ENCODE results near the gene GPC5. TPM values are rescaled to one million over a fixed set of nuclear protein-coding genes. Genes with fewer than 3 reads are reported as not detected.

Gene GPC5
- total RNA-seq, 8 experiments from 2014 or later = 0.10 to 4.1 (median 2.3) TPM; not detected in 2

DNA sequence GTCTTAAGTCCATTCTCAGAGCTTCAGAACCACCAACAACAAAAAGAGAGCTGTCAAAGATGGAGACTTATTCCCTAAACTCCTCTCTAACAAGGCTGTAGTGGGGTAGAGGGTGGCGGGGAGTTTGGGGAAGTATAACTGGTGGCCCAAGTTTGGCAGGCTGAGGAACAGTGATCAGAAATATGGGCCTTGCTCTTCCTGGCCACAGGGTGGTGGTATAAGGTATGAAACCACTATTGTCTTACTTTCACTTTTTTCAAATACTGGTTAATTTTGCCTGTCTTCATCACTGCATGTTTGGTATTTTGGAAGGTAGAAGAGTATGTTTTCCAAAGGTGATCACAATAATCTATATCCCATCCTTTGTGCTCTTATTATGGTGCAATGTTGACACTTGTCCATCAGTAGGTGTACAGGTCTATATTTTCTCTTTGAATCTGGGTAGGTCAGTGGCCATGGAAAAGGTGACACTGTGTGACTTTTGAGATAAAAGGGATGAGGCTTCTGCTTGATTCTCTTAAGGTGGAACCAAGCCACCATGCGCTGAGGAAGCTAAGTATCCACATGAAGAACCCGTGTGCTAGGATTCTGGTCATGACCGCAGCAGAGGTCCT is 23.2 kb upstream of the GPC5 start:
- H3K4me3 ChIP-seq = no peak overlapping the region
- in situ Hi-C loops (cut with MboI; ENCODE audit: low pct_unique_long_range_greater_than_20kb in 2 of 9, low sequenced_read_pairs in 9 of 9, unreplicated experiment in 9 of 9) = loop anchor here in 1 of 9 experiments (25.0 kb wide), 1 partner anchor 337 kb away; no protein-coding TSS in a partner anchor
- H3K4me1 ChIP-seq (replicated peaks in 1 of 2) = no peaks in the 10 kb centered on the region
- H3K27ac ChIP-seq = no peak overlapping the region
- 67 to 100% (median 85%) methylated on average over 1 to 4 of the region's 4 CpGs; no CpG with 5 or more reads in 2 of the 10 experiments for WGBS, 10 experiments
- peak in 3 of 8 experiments; percentile 42 to 60 (median 46) for ATAC-seq (replicated peaks in 6 of 8)

GRCh38 chr13:91381371-91381770 is 17.1 kb upstream of the GPC5 start:
- no peak overlapping the region for H3K4me3 ChIP-seq
- H3K27ac ChIP-seq = no peak overlapping the region
- no peaks in the 10 kb centered on the region for H3K4me1 ChIP-seq (replicated peaks in 1 of 2)
- in situ Hi-C loops (cut with MboI; ENCODE audit: low pct_unique_long_range_greater_than_20kb in 2 of 9, low sequenced_read_pairs in 9 of 9, unreplicated experiment in 9 of 9) = loop anchor here in 1 of 9 experiments (25.0 kb wide), 1 partner anchor 331 kb away; no protein-coding TSS in a partner anchor
- ATAC-seq (replicated peaks in 6 of 8) = no peak

DNA sequence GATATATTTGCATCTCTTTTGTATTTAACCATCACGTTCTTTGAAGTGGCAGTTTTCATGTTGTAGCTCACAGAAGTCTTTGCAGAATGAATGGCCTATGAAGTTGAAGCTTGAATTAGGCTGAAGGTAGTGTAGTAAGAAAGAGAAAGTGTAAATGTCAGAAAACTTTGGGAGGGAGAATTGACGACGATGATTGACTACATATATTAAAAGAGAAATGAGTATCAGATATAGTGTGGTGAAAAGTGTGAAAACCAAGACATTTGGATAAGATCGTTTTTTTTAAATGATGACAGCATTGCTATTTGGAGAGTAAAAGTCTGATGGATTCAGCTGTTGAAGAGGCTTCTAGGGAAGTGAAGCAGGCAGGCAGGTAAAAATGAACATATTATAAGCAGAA is 14.6 kb upstream of the GPC5 start:
- Histone ChIP-seq H3K4me3 (no peak overlapping the region), H3K4me1 (replicated peaks in 1 of 2) (no peaks in the 10 kb centered on the region), H3K27ac (no peak overlapping the region)
- 13 to 93% (median 72%) methylated on average over 2 to 4 of the region's 4 CpGs for WGBS, 10 experiments
- ATAC-seq (replicated peaks in 6 of 8) = no peak
- in situ Hi-C loops (cut with MboI; ENCODE audit: low pct_unique_long_range_greater_than_20kb in 2 of 9, low sequenced_read_pairs in 9 of 9, unreplicated experiment in 9 of 9) = loop anchor here in 1 of 9 experiments (25.0 kb wide), 1 partner anchor 328 kb away; no protein-coding TSS in a partner anchor

DNA sequence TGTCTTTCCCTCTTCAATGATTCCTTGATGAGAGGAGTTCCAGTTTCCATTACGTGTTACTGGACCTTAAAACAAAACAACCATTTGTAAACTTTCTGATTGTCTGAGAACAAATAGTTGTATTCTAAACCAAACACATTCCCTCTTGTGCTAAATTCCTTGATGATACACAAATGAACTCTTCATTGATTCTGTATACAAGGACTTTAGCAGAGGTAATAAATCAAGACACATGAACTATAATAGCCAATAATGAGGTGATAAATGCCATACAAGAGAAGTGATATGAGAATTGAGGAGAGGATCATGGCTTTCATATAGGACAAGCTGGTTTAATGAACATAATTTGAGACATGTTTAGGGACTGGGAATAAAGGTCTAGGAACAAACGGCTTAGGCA is 13.5 kb upstream of the GPC5 start:
- in situ Hi-C loops (cut with MboI; ENCODE audit: low pct_unique_long_range_greater_than_20kb in 2 of 9, low sequenced_read_pairs in 9 of 9, unreplicated experiment in 9 of 9) = loop anchor here in 1 of 9 experiments (25.0 kb wide), 1 partner anchor 327 kb away; no protein-coding TSS in a partner anchor
- Histone ChIP-seq H3K4me3 (no peak overlapping the region), H3K27ac (no peak overlapping the region), H3K4me1 (replicated peaks in 1 of 2) (no peaks in the 10 kb centered on the region)
- no peak for ATAC-seq (replicated peaks in 6 of 8)
- whole genome bisulfite sequencing, 10 experiments = 0 to 100% (median 75%) methylated on average over 1 to 2 of the region's 2 CpGs; no CpG with 5 or more reads in 3 of the 10 experiments

- H3K4me3 ChIP-seq = no peak overlapping the region
- in situ Hi-C loops (cut with MboI; ENCODE audit: low pct_unique_long_range_greater_than_20kb in 2 of 9, low sequenced_read_pairs in 9 of 9, unreplicated experiment in 9 of 9) = loop anchor here in 1 of 9 experiments (25.0 kb wide), 1 partner anchor 323 kb away; no protein-coding TSS in a partner anchor
- WGBS, 10 experiments = 11 to 100% (median 84%) methylated on average over 1 to 2 of the region's 2 CpGs; no CpG with 5 or more reads in 2 of the 10 experiments
- ATAC-seq (replicated peaks in 6 of 8) = no peak
- H3K27ac ChIP-seq = no peak overlapping the region
- peaks cover 0 to 2% of the 10 kb centered on the region in 2 donors for H3K4me1 ChIP-seq (replicated peaks in 1 of 2)
Observed at GRCh38 chr13:91389186-91389585, 9.2 kb upstream of the GPC5 start.

DNA sequence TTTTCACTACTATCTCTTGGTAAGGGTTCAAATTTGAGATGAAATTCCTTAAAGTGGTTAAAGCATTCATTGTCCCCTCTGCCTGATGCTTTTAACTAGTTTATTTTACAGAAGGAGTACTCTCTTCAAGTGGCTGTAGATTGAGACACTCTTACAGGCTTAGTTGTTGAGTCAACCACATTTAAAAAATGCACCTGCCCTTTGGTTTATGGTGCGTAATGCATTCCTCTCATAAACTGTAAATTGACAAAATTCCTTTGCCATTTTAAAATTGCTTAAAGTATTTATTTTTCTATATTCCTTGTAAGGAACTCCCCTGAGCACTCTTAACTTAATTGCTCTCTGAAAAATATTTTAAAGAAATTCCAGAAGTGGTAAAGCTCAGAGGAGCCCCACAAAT is 826 bp upstream of the GPC5 start:
- no peak for ATAC-seq (replicated peaks in 6 of 8)
- WGBS, 10 experiments = 43 to 100% (median 100%) methylated on average over 1 of the region's 1 CpG; no CpG with 5 or more reads in 1 of the 10 experiments
- H3K4me3 ChIP-seq = no peak overlapping the region
- in situ Hi-C loops (cut with MboI; ENCODE audit: low pct_unique_long_range_greater_than_20kb in 2 of 9, low sequenced_read_pairs in 9 of 9, unreplicated experiment in 9 of 9) = loop anchor here in 1 of 9 experiments (25.0 kb wide), 1 partner anchor 315 kb away; no protein-coding TSS in a partner anchor
- no peak overlapping the region for H3K27ac ChIP-seq
- H3K4me1 ChIP-seq (replicated peaks in 1 of 2) = peaks cover 0 to 3% of the 10 kb centered on the region in 2 donors

- peak in 4 of 8 experiments; percentile 3 to 11 (median 8) for ATAC-seq (replicated peaks in 6 of 8)
- WGBS, 10 experiments = 25 to 100% (median 63%) methylated on average over 1 to 16 of the region's 44 CpGs; no CpG with 5 or more reads in 1 of the 10 experiments
- in situ Hi-C loops (cut with MboI; ENCODE audit: low pct_unique_long_range_greater_than_20kb in 2 of 9, low sequenced_read_pairs in 9 of 9, unreplicated experiment in 9 of 9) = loop anchor here in 1 of 9 experiments (25.0 kb wide), 1 partner anchor 313 kb away; no protein-coding TSS in a partner anchor
- peaks cover 0 to 3% of the 10 kb centered on the region in 2 donors for H3K4me1 ChIP-seq (replicated peaks in 1 of 2)
- H3K4me3 ChIP-seq = peak overlapping the region; percentile 41 to 53 (median 47)
- peak overlapping the region in 1 of 2 donors; percentile 31 for H3K27ac ChIP-seq
Observed at GRCh38 chr13:91399189-91400062, 1.0 kb downstream of the GPC5 start.

GRCh38 chr13:91400063-91400399 is 1.6 kb downstream of the GPC5 start:
- H3K27ac ChIP-seq = no peak overlapping the region
- peaks cover 0 to 3% of the 10 kb centered on the region in 2 donors for H3K4me1 ChIP-seq (replicated peaks in 1 of 2)
- no peak for ATAC-seq (replicated peaks in 6 of 8)
- no peak overlapping the region for H3K4me3 ChIP-seq
- WGBS, 10 experiments = 17 to 100% (median 87%) methylated on average over 1 to 5 of the region's 6 CpGs
- in situ Hi-C loops (cut with MboI; ENCODE audit: low pct_unique_long_range_greater_than_20kb in 2 of 9, low sequenced_read_pairs in 9 of 9, unreplicated experiment in 9 of 9) = no loop called here

DNA sequence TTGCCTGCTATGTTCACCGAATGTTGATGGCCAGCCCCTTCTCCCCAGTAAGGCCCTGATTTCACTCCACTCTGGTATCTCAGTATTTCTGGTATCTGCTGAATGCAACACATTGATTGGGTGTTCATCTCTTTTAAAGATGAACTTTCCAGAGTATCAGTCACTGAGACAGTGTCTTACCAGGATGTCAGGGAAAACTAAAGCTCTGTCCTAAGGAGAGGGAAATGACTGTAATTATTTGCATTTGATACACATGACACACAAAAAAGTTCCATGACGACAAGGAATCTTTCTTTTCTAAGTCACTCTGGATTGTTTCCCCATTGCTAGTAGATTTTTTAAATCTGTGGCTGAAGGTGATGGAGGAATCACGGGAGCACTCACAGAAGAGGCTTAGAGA is 2.2 kb downstream of the GPC5 start:
- WGBS, 10 experiments = 23 to 100% (median 74%) methylated on average over 1 to 3 of the region's 3 CpGs
- Histone ChIP-seq H3K4me3 (no peak overlapping the region), H3K27ac (peak overlapping the region in 1 of 2 donors; percentile 28), H3K4me1 (replicated peaks in 1 of 2) (peaks cover 0 to 3% of the 10 kb centered on the region in 2 donors)
- in situ Hi-C loops (cut with MboI; ENCODE audit: low pct_unique_long_range_greater_than_20kb in 2 of 9, low sequenced_read_pairs in 9 of 9, unreplicated experiment in 9 of 9) = no loop called here
- no peak for ATAC-seq (replicated peaks in 6 of 8)

DNA sequence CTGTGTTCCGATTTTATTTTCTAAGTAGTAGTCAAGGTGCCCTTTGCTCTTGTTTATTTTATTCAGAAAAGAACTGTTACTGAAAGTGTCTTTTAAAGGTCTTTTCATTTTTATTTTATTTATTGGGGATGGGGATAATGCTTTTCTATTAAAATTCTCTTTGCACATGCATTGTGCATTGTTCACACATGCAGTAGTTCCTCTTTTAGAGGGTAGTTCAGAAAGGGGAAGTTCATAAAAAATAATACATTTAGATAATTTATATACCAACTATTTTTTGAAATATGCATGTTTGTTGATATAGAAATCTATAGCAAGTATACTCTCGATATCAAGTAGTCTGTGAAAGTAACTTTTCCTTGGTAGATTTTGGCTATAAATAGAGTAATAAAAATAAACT is 3.5 kb downstream of the GPC5 start:
- Histone ChIP-seq H3K4me3 (no peak overlapping the region), H3K27ac (no peak overlapping the region), H3K4me1 (replicated peaks in 1 of 2) (peaks cover 0 to 3% of the 10 kb centered on the region in 2 donors)
- in situ Hi-C loops (cut with MboI; ENCODE audit: low pct_unique_long_range_greater_than_20kb in 2 of 9, low sequenced_read_pairs in 9 of 9, unreplicated experiment in 9 of 9) = no loop called here
- ATAC-seq (replicated peaks in 6 of 8) = no peak
- 26 to 100% (median 87%) methylated on average over 1 to 2 of the region's 2 CpGs for WGBS, 10 experiments

GRCh38 chr13:91405240-91405639 is 6.8 kb downstream of the GPC5 start:
- no peak for ATAC-seq (replicated peaks in 6 of 8)
- Histone ChIP-seq H3K27ac (no peak overlapping the region), H3K4me3 (no peak overlapping the region), H3K4me1 (replicated peaks in 1 of 2) (no peaks in the 10 kb centered on the region)
- in situ Hi-C loops (cut with MboI; ENCODE audit: low pct_unique_long_range_greater_than_20kb in 2 of 9, low sequenced_read_pairs in 9 of 9, unreplicated experiment in 9 of 9) = no loop called here
- WGBS, 10 experiments = 57 to 100% (median 80%) methylated on average over 1 to 6 of the region's 6 CpGs; no CpG with 5 or more reads in 3 of the 10 experiments

DNA sequence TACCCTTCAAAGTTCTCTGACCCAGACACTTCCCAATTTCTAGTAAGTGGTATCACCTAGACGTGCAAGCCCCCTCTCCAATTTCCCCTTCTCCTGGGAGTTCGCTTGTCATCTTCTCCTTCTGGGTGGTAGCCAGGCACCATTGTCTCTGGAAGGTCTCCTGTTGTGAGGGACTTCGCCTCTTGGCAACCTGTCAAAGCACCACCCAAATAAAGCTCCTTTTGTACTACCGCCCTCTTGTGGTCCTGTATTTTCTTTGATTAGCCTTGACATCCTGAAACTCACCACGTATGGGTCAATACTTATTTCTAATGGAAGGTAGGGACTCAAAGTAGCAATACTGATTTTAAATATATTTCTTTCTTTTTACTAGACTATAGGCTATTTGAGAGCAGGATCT is 8.2 kb downstream of the GPC5 start:
- Histone ChIP-seq H3K4me1 (replicated peaks in 1 of 2) (no peaks in the 10 kb centered on the region), H3K4me3 (no peak overlapping the region), H3K27ac (no peak overlapping the region)
- ATAC-seq (replicated peaks in 6 of 8) = peak in 3 of 8 experiments; percentile 43 to 81 (median 43)
- in situ Hi-C loops (cut with MboI; ENCODE audit: low pct_unique_long_range_greater_than_20kb in 2 of 9, low sequenced_read_pairs in 9 of 9, unreplicated experiment in 9 of 9) = no loop called here
- WGBS, 10 experiments = 0 to 93% (median 18%) methylated on average over 1 to 5 of the region's 5 CpGs; no CpG with 5 or more reads in 2 of the 10 experiments

DNA sequence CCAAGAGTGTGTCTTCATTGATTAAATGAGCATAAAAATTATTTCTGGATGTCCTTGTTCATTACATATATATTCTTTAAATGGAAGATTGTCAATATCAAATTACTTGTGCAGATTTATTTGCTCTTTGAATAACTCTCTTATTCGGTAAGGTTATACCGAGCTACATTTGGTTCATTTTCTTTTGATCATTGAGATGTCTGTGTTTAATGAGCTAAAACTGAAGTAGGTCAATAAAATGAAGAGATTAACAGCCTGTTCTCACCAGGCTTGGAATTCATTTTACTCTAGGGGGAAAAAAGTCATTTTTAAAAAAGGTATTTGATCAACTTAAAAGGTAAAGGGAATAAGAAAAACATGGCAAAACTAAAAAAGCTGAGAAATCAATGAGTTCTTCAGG is 10.6 kb downstream of the GPC5 start:
- no peak for ATAC-seq (replicated peaks in 6 of 8)
- no peak overlapping the region for H3K27ac ChIP-seq
- in situ Hi-C loops (cut with MboI; ENCODE audit: low pct_unique_long_range_greater_than_20kb in 2 of 9, low sequenced_read_pairs in 9 of 9, unreplicated experiment in 9 of 9) = no loop called here
- H3K4me3 ChIP-seq = no peak overlapping the region
- no peaks in the 10 kb centered on the region for H3K4me1 ChIP-seq (replicated peaks in 1 of 2)
- 0 to 85% (median 47%) methylated on average over 1 to 2 of the region's 2 CpGs for WGBS, 10 experiments

Measured in motor neuron (in vitro differentiated cells).